Esophagus mucosa (tissue), 1 donor: Measurements from ENCODE around the gene OGFOD1. TPM values are rescaled to one million over a fixed set of nuclear protein-coding genes. Genes with fewer than 3 reads are reported as not detected.

Experiments used
- ATAC-seq: fragments of 200-7000 bp; cut with Tn5 transposase; one replicate; pipeline ENCODE4 v1.9.1; 2020
- total RNA-seq: library from RNA; stranded (reverse); gene quantifications from one replicate; pipeline ENCODE4 v1.2.4, GENCODE V29; 2023
- donor health status: DM: yes; HTN: yes; CAD: no.

Gene OGFOD1
- 39.0 TPM for total RNA-seq

GRCh38 chr16:56450986-56451752 lies at the start of gene OGFOD1, which contains the start of gene NUDT21:
OGFOD1 (plus strand) TSS chr16:56451554; CDS start chr16:56451613, 59 bp downstream.
NUDT21 (minus strand) TSS chr16:56451332; CDS start chr16:56451202, 130 bp downstream.
- peak; percentile 99 for ATAC-seq

DNA sequence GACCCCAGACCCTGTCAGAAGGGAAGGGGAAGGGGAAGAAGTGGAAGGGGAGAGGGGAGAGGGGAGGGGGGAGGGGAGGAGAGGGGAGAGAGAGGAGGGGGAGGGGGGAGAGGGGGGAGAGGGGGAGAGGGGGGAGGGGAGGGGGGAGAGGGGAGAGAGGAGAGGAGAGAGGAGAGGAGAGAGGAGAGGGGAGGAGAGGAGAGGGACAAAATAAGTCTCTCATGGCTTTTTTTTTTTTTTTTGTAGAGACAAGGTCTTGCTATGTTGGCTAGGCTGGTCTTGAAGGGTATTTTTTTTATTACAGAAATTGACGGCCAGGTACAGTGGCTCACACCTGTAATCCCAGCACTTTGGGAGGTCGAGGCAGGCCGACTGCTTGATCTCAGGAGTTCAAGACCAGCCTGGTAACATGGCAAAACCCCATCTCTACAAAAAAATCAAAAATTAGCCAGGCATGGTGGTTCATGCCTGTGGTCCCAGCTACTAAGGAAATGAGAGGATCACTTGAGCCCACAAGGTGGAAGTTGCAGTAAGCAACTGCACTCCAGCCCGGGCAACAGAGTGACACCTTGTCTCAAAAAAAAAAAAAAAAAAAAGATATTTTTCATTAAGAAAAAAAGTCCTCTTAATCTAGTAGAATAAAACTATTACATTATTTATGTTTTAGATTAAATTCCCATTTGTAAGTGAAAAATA lies 45.2 kb upstream of the OGFOD1 start:
- no peak for ATAC-seq

- ATAC-seq, result peak; percentile 89
Observed at GRCh38 chr16:56408379-56409098, 42.8 kb upstream of the OGFOD1 start.

DNA sequence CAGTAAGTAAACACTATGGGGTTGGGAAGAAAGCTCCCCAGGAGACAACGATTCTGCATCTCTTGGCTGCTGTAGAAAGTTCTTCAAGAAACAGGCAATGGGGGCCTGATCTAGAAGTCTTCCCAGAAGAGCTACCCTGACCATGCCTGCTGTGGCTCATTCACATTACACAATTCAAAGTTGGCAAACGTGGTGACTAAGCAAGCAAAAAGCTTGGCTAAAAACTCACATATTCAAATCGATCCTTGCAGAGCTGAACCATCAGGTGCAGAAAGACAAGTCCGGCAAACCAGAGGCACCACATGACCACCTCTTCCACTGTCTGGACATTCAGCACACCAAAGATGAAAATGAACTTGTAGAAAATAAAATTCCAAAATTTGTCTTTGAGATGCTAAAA lies 42.2 kb upstream of the OGFOD1 start:
- peak; percentile 73 for ATAC-seq

GRCh38 chr16:56411123-56411522 lies 40.2 kb upstream of the OGFOD1 start:
- ATAC-seq, result no peak

GRCh38 chr16:56411624-56412023 lies 39.7 kb upstream of the OGFOD1 start:
- no peak for ATAC-seq

DNA sequence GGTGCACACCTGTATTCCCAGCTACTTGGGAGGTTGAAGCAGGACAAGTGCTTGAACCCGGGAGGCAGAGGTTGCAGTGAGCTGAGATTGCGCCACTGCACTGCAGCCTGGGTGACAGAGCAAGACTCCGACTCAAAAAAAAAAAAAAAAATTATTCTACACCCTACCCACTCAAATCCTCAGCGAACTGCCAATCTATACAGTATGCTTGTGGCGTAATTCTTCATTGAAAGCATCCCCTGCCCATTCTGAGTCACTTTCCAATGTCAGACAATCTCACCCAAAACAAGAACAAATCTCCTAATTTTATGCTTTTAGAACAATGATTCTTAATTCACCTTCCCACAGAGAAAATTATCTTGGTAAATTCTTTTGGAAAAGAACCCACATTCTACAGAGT lies 38.0 kb upstream of the OGFOD1 start:
- no peak for ATAC-seq

DNA sequence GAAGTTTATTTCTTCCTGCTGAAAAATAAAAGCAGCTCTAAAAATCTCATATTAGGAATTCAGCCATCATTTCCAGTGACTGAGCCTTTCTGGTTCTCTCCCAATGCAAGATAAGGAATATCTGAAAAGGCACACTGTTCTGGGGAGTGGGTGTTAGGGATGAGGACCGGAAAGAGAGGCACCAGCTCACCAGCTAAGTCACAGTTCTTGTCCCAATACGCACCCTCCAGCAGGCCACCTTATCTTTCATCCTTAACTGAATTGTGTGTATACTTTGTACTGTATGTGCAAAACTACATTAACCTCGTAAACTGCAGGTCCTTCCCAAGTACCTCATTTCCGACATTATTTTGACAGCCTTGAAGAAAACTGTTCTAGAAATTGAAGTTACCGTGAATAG lies 37.0 kb upstream of the OGFOD1 start:
- no peak for ATAC-seq

- ATAC-seq, result no peak
Observed at GRCh38 chr16:56415875-56416274, 35.5 kb upstream of the OGFOD1 start.

DNA sequence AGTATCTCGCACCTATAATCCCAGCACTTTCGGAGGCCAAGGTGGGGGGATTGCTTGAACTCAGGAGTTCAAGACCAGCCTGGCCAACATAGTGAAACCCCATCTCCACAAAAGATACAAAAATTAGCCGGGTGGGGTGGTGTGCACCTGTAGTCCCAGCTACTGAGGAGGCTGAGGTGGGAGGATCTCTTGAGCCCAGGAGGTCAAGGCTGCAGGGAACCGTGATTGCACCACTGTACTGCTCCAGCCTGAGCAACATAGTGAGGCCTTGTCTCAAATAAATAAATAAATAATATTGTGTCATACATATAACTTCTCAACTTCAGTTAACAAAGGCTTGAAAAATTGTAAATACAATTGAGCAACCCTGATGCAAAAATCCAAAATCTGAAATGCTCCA lies 34.2 kb upstream of the OGFOD1 start:
- no peak for ATAC-seq

DNA sequence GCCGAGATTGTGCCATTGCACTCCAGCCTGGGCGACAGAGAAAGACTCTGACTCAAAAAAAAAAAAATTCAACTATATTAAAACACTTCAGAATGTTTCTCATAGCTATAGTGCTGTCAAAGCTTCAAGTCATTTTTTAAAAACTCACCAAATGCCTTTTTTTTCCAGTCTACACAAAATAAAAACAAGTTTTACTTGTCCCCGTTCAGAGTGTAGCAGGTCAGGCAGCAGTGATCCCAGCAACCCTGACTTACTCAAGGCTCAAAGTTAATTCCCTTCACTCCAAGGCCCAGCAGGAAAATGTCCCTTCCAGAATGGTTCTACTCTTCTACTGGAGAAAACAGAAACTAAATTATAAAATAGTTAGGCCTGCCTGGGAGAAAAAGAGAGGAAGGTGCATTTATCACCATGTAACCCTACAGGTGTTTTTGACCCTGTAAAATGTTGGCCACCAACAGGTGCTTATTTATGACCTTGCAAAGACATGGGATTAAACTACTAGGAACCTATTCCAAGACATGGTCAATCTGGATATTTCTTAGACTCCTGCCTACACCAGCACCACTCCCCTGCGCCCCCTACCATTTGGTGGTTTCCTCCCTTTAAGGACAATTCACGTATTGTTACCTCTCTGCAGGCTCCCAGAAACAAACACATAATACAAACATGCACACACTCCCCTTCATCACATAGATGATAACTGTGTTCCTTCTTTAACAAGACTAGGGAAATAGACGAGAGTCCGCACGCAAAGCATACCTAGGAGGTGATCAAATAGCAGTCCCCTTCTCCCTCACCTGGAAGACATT lies 31.4 kb upstream of the OGFOD1 start:
- ATAC-seq, result peak; percentile 63

DNA sequence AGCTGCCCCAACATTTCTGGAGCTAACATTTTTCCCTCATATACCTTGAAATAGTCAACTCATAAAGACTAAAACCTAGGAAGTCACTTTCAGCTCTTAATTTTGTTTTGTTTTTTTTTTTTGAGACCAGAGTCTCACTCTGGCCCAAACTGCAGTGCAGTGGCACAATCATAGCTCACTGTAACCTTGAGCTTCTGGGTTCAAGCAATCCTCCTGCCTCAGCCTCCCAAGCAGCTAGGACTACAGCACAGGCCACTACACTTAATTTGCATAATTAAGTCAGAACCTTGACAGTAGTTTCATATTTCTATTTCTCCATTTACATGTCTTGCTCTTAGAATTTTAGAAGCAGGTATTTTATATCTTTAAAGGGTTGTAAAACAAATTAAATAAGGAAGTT lies 30.7 kb upstream of the OGFOD1 start:
- no peak for ATAC-seq

- no peak for ATAC-seq
Observed at GRCh38 chr16:56421313-56421712, 30.0 kb upstream of the OGFOD1 start.

DNA sequence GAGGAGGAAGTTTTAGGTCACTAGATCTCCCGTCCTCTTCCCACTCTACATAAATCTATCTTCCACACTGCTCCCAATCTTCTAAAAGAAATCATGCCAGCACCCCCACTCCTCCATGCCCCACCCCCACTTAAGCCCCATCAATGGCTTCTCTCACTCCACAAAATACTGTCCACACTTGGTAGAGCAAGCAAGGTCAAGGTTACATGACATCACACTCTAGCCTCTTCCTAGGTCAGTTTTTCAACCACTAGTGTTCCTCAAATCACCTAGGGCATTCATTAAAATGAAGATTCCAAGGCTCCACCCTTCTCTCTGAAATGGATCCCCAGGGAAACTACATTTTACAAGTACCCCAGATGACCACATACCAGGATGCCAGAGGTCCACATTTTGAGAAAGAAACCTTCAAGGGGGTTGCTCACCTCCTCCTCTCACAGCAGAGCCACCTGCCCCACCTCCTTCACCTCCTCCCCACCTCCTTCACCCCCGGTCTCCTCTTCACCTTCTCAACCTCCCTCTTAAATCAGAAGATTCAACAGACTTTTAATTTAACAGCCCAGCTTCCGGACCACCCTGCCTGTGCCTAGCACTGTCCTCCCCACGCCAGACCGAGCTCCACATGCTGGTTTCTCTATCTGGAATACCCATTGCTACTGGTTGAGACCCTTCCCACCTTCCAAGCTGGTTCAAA lies 29.2 kb upstream of the OGFOD1 start:
- ATAC-seq, result no peak

DNA sequence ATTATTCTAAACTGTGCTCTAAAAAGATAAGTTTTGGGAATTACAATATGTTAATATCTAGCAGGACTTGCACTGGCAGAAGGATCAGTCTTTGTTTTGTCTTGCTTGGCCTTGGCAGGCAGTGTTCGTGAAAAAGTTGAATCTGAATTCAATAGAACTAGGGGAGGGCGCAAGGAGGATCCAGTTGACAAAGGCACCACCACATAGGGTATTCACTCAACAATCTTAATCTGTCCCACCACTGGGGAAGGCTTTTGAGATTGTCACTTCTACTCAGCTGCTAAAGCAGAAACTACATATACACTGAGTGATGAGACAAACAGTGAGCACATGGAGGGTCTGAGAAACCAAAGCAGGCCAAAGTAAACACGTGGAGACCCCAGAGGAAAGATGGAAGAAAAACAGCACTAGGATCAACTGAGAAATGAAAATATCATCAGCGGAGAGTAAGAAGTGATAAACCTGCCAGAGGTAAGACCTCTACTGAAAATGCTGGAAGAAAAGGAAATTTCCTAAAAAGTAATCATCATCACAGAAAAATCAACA lies 28.4 kb upstream of the OGFOD1 start:
- ATAC-seq, result no peak

DNA sequence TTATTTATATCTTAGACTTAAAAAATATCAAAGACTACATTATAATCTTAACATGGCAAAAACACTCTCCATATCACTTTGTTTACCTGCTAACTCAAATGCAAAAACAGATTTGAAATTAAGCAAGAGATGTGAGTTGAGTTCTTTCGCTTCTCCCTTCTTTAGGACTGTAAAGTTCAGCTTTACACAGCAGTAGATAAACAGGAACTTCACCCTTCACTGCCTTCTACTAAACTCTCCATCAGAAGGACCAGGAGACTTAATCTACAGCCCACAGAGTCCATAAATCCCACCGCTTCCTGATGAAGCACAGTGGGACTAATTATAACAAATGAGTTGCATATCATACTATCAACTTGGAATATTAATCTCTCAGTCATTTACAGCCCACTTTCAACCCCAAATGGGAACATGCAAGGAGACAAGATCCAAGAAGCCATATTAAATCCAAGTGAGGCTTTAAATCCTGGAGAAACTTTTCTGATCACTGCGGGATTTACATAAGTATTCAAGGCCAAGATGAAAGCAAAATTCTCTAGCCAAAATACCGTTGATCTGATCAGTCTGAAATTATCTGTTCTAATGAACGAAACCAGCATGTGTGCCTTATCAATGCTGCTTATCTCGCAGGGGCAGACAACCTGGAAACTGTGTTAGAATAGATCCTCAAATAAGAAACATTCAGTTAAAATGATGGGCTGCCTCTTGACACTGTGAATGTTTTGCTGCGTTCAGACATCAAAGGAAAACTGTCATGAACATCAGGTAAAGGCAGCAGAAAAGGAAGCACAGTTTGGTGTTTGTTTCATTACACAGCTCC lies 27.6 kb upstream of the OGFOD1 start:
- ATAC-seq, result no peak

DNA sequence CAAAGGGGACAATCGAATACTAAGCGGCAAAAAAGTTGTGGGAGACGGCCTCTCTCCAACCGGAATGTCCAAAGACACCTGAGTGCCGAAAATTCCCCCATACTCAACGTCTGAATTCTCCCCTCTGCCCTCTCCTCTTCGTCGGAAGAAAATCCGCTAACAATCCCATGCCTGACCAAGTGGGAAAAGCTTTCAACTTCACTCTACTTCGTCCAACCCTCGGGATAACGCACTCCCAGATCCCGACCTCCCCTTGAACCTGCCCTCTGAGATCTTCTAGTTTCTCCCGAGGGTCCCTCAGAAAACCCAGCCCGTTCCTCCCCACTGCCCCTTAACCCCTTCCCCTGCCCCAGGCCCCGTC lies 27.0 kb upstream of the OGFOD1 start:
- no peak for ATAC-seq

DNA sequence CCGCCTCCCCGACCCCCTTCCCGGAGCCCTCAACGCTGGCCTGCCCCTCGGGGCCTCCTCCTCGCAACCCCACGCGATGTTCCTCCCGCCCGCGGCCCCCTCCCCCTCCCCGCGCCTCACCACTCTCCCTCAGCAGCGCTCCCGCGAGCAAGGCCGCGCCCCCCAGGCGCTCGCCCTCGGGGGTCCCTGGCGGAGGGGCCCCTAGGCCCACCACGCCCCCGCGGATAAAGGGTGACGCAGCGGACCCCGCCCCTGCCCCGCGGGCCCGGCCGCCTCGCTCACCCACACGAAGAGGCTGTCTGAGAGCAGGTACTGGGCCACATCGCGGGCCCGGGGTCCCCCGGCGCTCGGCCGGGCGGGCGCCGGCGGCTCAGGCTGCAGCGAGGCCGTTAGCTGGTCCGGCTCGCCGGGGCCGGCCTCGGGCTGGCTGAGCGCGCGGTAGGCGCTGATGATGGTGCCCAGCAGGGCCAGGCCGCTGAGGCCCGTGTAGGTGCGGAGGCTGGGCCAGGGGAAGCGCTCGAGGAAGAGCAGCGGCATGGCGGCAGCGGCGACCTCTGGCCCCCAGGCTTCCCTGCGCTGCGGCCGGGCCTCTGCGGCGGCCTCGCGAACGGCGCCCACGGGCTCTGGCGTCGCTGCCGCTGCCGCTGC lies 26.4 kb upstream of the OGFOD1 start:
- peak; percentile 46 for ATAC-seq

GRCh38 chr16:56425439-56425832 lies 25.9 kb upstream of the OGFOD1 start, which contains the start of gene AMFR:
AMFR (minus strand) TSS chr16:56425545; CDS start chr16:56425327, 218 bp downstream.
- peak; percentile 87 for ATAC-seq

GRCh38 chr16:56426585-56426984 lies 24.8 kb upstream of the OGFOD1 start:
- ATAC-seq, result peak; percentile 78
